HepG2 (cell line): Measurements from ENCODE around the gene CKAP2L. TPM values are rescaled to one million over a fixed set of nuclear protein-coding genes. Genes with fewer than 3 reads are reported as not detected.

Experiments
- ARHGAP35 ChIP-seq: sonication (generic); formaldehyde crosslinking; IDR thresholded peaks from 2 replicates; pipeline ENCODE4 v1.9.0; 2022; ENCODE audit warnings: mild to moderate bottlenecking, inconsistent platforms, moderate library complexity, missing genetic modification reagents, borderline replicate concordance
- ATF7-NPFF ChIP-seq: sonication (generic); formaldehyde crosslinking; IDR thresholded peaks from 2 replicates; pipeline ENCODE4 v1.8.1; 2023; ENCODE audit warnings: mild to moderate bottlenecking, low read depth, missing genetic modification reagents, moderate library complexity
- FOXA3 ChIP-seq: IDR thresholded peaks from 2 replicates; pipeline ENCODE4 v1.6.1; 2016; ENCODE audit warnings: missing genetic modification reagents, missing compliant biosample characterization
- FOXP1 ChIP-seq, 2 experiments: fragments of 450-650 bp in 1 of 2; IDR thresholded peaks; 2 replicates each; pipeline ENCODE4 v1.6.1; 2017 to 2018; ENCODE audit warnings: antibody characterized with exemption in 1 of 2
- KDM6A ChIP-seq: IDR thresholded peaks from 2 replicates; pipeline ENCODE4 v1.6.1; 2016; ENCODE audit warnings: low read depth
- MXD3 ChIP-seq: IDR thresholded peaks from 2 replicates; pipeline ENCODE4 v1.6.1; 2016; ENCODE audit warnings: mild to moderate bottlenecking, missing biosample characterization, missing genetic modification reagents
- NR2F2 ChIP-seq: IDR thresholded peaks from 2 replicates; pipeline ENCODE4 v1.6.1; 2012; ENCODE audit warnings: low read depth, inconsistent platforms, borderline replicate concordance
- PHF20 ChIP-seq: sonication (generic); formaldehyde crosslinking; IDR thresholded peaks from 2 replicates; pipeline ENCODE4 v1.5.0; 2020; ENCODE audit warnings: mild to moderate bottlenecking, missing genetic modification reagents
- RNF2 ChIP-seq: fragments of 450-650 bp; conservative IDR thresholded peaks from 2 replicates; pipeline ENCODE4 v1.6.1; 2016; ENCODE audit warnings: low read depth
- TGIF2 ChIP-seq: IDR thresholded peaks from 2 replicates; pipeline ENCODE4 v1.6.1; 2016; ENCODE audit warnings: control low read depth, missing compliant biosample characterization
- THAP7 ChIP-seq: sonication (generic); formaldehyde crosslinking; IDR thresholded peaks from 2 replicates; pipeline ENCODE4 v1.8.1; 2023; ENCODE audit warnings: mild to moderate bottlenecking, missing genetic modification reagents
- YEATS2 ChIP-seq: sonication (generic); formaldehyde crosslinking; IDR thresholded peaks from 2 replicates; pipeline ENCODE4 v1.4.0; 2020; ENCODE audit warnings: missing genetic modification reagents, borderline replicate concordance
- ZNF3 ChIP-seq: IDR thresholded peaks from 2 replicates; pipeline ENCODE4 v1.7.0; 2017; ENCODE audit warnings: inconsistent platforms
- ZNF552 ChIP-seq: sonication (generic); formaldehyde crosslinking; IDR thresholded peaks from 2 replicates; pipeline ENCODE4 v1.9.0; 2022; ENCODE audit warnings: missing genetic modification reagents, mild to moderate bottlenecking, borderline replicate concordance
- ZSCAN30 ChIP-seq: sonication (generic); formaldehyde crosslinking; IDR thresholded peaks from 2 replicates; pipeline ENCODE4 v1.5.0; 2020; ENCODE audit warnings: mild to moderate bottlenecking, missing genetic modification reagents
- polyA plus RNA-seq, 8 experiments: library from polyadenylated mRNA; depleted of rRNA in 3 of 8; stranded (reverse) in 7 of 8; unstranded in 1 of 8; fragments of >200 nt; fragmentation: Illumina TruSeq in 4 of 8; extraction: Trizol in 4 of 8; gene quantifications; 2 replicates each; pipeline versions ENCODE4 v1.2.1 to v1.2.3, GENCODE V29; 2011 to 2016; ENCODE audit warnings: low read depth in 4 of 8, missing spikeins in 1 of 8, mixed read lengths in 1 of 8; ENCODE audit not compliant: insufficient read depth in 1 of 8
- total RNA-seq, 5 experiments: library from RNA; depleted of rRNA; stranded (reverse); fragments of >200 nt; fragmentation: Illumina TruSeq; extraction: Trizol; gene quantifications; 2 replicates each; pipeline ENCODE4 v1.2.3, GENCODE V29; 2016; ENCODE audit warnings: low read depth in 1 of 5

Gene CKAP2L
- total and polyA plus RNA-seq, 2 of the 13 experiments (the other 11 are each of a cell fraction or from before 2014, with no cell fraction given): 7.1 to 9.5 TPM

- 0 out of 2 replicates have a peak, but pooled peaks have one; percentile 40 for TF ChIP-seq KDM6A (CRISPR knock-in tag)
- TF ChIP-seq YEATS2: 0 out of 2 replicates have a peak, but pooled peaks have one; percentile 26
- no peak; the same call in 1 of the 2 replicates for TF ChIP-seq NR2F2
- no peak for TF ChIP-seq THAP7
- 0 out of 2 replicates have a peak, but pooled peaks have one; percentile 4 for TF ChIP-seq ATF7-NPFF (CRISPR knock-in tag)
- TF ChIP-seq PHF20 (CRISPR knock-in tag): 0 out of 2 replicates have a peak, but pooled peaks have one; percentile 10
- TF ChIP-seq ZNF552 (CRISPR knock-in tag): no peak
- TF ChIP-seq ZNF3 (CRISPR knock-in tag): no peak
- no peak for TF ChIP-seq ARHGAP35 (CRISPR knock-in tag)
- 0 out of 2 replicates have a peak, but pooled peaks have one; percentile 10 for TF ChIP-seq MXD3
- no peak for TF ChIP-seq FOXP1 (IDR thresholded peaks at IDR 0.05)
- TF ChIP-seq FOXP1 (CRISPR knock-in tag; IDR thresholded peaks at IDR 0.05): 0 out of 2 replicates have a peak, but pooled peaks have one; percentile 6
- TF ChIP-seq ZSCAN30 (CRISPR knock-in tag): no peak
- peak; percentile 36; the same call in 1 of the 2 replicates for TF ChIP-seq FOXA3 (CRISPR knock-in tag)
- TF ChIP-seq RNF2: no peak; the same call in 1 of the 2 replicates
- TF ChIP-seq TGIF2 (CRISPR knock-in tag): peak; percentile 50
These were observed 38.6 kb downstream of the CKAP2L start (continued) for GRCh38 chr2:112725545-112726457.
